Activated naive CD8-positive, alpha-beta T cell treated with anti-CD3 and anti-CD28 coated beads for 36 hours (primary cell): ENCODE results near the gene LCN12. TPM values are rescaled to one million over a fixed set of nuclear protein-coding genes. Genes with fewer than 3 reads are reported as not detected.

ENCODE experiments used
- DNase-seq: peaks from one replicate; pipeline ENCODE4 v3.0.0; 2021
- H3K27ac Mint-ChIP-seq: one replicate; pipeline ENCODE4 v1.8.0; 2022; ENCODE audit warnings: mild to moderate bottlenecking, moderate library complexity, mixed read lengths
- H3K27me3 Mint-ChIP-seq: one replicate; pipeline ENCODE4 v1.8.0; 2022; ENCODE audit warnings: mild to moderate bottlenecking, mixed read lengths
- H3K36me3 Mint-ChIP-seq: one replicate; pipeline ENCODE4 v1.8.0; 2021; ENCODE audit warnings: mild to moderate bottlenecking, mixed read lengths
- H3K4me1 Mint-ChIP-seq: one replicate; pipeline ENCODE4 v1.8.0; 2021; ENCODE audit warnings: mixed read lengths
- H3K4me3 Mint-ChIP-seq: one replicate; pipeline ENCODE4 v1.8.0; 2022; ENCODE audit warnings: mild to moderate bottlenecking, moderate library complexity, mixed read lengths
- H3K9me3 Mint-ChIP-seq: one replicate; pipeline ENCODE4 v1.8.0; 2022; ENCODE audit warnings: mixed read lengths
- total RNA-seq, 2 experiments: library from RNA; stranded (reverse); gene quantifications; one replicate each; pipeline ENCODE4 v1.2.3, GENCODE V29; 2021

LCN12 gene
- total RNA-seq, 2 experiments from 2014 or later = 0.84 to 1.2 TPM

GRCh38 chr9:136968333-136969127, 16.5 kb downstream of the LCN12 start:
- no peak overlapping the region for H3K27ac Mint-ChIP-seq
- H3K27me3 Mint-ChIP-seq = no peaks in the 10 kb centered on the region
- no peaks in the 10 kb centered on the region for H3K36me3 Mint-ChIP-seq

GRCh38 chr9:136969150-136969549, 17.1 kb downstream of the LCN12 start:
- Mint-ChIP-seq H3K27ac (no peak overlapping the region), H3K36me3 (no peaks in the 10 kb centered on the region), H3K9me3 (no peaks in the 10 kb centered on the region), H3K27me3 (no peaks in the 10 kb centered on the region), H3K4me3 (no peak overlapping the region), H3K4me1 (peaks cover 10% of the 10 kb centered on the region)
- DNase-seq = no peak

More at GRCh38 chr9:136968333-136969127, 16.5 kb downstream of the LCN12 start:
- Mint-ChIP-seq H3K9me3 (no peaks in the 10 kb centered on the region), H3K4me3 (no peak overlapping the region), H3K4me1 (peaks cover 10% of the 10 kb centered on the region)
- DNase-seq = no peak

GRCh38 chr9:136969774-136970173, 17.7 kb downstream of the LCN12 start:
- H3K27ac Mint-ChIP-seq = no peak overlapping the region
- no peaks in the 10 kb centered on the region for H3K27me3 Mint-ChIP-seq

GRCh38 chr9:136970361-136970760, 18.3 kb downstream of the LCN12 start:
- Mint-ChIP-seq H3K27me3 (no peaks in the 10 kb centered on the region), H3K9me3 (no peaks in the 10 kb centered on the region), H3K4me1 (peaks cover 13% of the 10 kb centered on the region), H3K27ac (no peak overlapping the region), H3K36me3 (no peaks in the 10 kb centered on the region), H3K4me3 (no peak overlapping the region)
- no peak for DNase-seq

More at GRCh38 chr9:136969774-136970173, 17.7 kb downstream of the LCN12 start:
- DNase-seq = no peak
- H3K9me3 Mint-ChIP-seq = no peaks in the 10 kb centered on the region
- H3K4me1 Mint-ChIP-seq = peaks cover 10% of the 10 kb centered on the region
- H3K4me3 Mint-ChIP-seq = no peak overlapping the region
- no peaks in the 10 kb centered on the region for H3K36me3 Mint-ChIP-seq

- Mint-ChIP-seq H3K27me3 (peaks cover 3% of the 10 kb centered on the region), H3K4me1 (peaks cover 10% of the 10 kb centered on the region), H3K9me3 (no peaks in the 10 kb centered on the region), H3K27ac (no peak overlapping the region), H3K4me3 (no peak overlapping the region), H3K36me3 (no peaks in the 10 kb centered on the region)
- no peak for DNase-seq
Observed at GRCh38 chr9:136971746-136972145, 19.7 kb downstream of the LCN12 start.

GRCh38 chr9:136972335-136972734, 20.3 kb downstream of the LCN12 start:
- Mint-ChIP-seq H3K27ac (no peak overlapping the region), H3K36me3 (no peaks in the 10 kb centered on the region), H3K9me3 (no peaks in the 10 kb centered on the region), H3K27me3 (peaks cover 3% of the 10 kb centered on the region), H3K4me1 (peaks cover 10% of the 10 kb centered on the region), H3K4me3 (no peak overlapping the region)
- DNase-seq = no peak

DNA sequence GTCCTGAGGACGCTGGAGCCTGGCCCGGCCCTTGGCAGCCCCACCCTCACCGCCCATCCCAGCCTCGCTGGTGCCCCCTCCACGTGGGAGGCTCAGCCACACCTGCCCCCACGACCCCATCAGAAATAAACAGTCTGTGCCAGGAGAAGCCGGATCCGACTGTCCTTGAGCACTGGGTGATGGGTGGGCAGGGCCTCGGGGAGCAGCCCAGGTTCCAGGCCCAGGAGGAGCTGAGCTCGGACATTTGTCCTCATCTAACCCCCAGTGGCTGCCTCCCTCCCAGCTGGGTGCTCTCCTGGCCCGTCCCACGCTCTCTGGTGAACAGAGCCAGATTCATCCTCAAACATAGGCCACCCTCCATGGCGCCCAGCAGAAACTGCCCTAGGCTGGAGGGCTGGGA, 20.7 kb downstream of the LCN12 start:
- no peak for DNase-seq
- Mint-ChIP-seq H3K4me3 (no peak overlapping the region), H3K9me3 (no peaks in the 10 kb centered on the region), H3K4me1 (peaks cover 10% of the 10 kb centered on the region), H3K27me3 (peaks cover 3% of the 10 kb centered on the region), H3K36me3 (no peaks in the 10 kb centered on the region), H3K27ac (no peak overlapping the region)

- peaks cover 3% of the 10 kb centered on the region for H3K27me3 Mint-ChIP-seq
- no peak overlapping the region for H3K27ac Mint-ChIP-seq
- H3K9me3 Mint-ChIP-seq = no peaks in the 10 kb centered on the region
- peaks cover 10% of the 10 kb centered on the region for H3K4me1 Mint-ChIP-seq
- no peaks in the 10 kb centered on the region for H3K36me3 Mint-ChIP-seq
- no peak for DNase-seq
- no peak overlapping the region for H3K4me3 Mint-ChIP-seq
Observed at GRCh38 chr9:136973618-136974617, 21.8 kb downstream of the LCN12 start.

- peaks cover 3% of the 10 kb centered on the region for H3K27me3 Mint-ChIP-seq
- peaks cover 10% of the 10 kb centered on the region for H3K4me1 Mint-ChIP-seq
- no peaks in the 10 kb centered on the region for H3K9me3 Mint-ChIP-seq
- H3K36me3 Mint-ChIP-seq = no peaks in the 10 kb centered on the region
- no peak overlapping the region for H3K4me3 Mint-ChIP-seq
- DNase-seq = no peak
- H3K27ac Mint-ChIP-seq = no peak overlapping the region
Observed at GRCh38 chr9:136974817-136975535, 22.9 kb downstream of the LCN12 start.

GRCh38 chr9:136975644-136976043, 23.6 kb downstream of the LCN12 start:
- Mint-ChIP-seq H3K27ac (no peak overlapping the region), H3K27me3 (peaks cover 3% of the 10 kb centered on the region), H3K4me3 (no peak overlapping the region)

GRCh38 chr9:136977223-136977622, 25.1 kb downstream of the LCN12 start, which contains the start of gene PTGDS:
Gene PTGDS, plus strand, starts transcription at chr9:136977504. Its CDS starts 75 bp downstream, at chr9:136977579.
- no peak within 1 kb of the TSS for H3K4me3 Mint-ChIP-seq

More at GRCh38 chr9:136975644-136976043, 23.6 kb downstream of the LCN12 start:
- H3K36me3 Mint-ChIP-seq = no peaks in the 10 kb centered on the region
- no peaks in the 10 kb centered on the region for H3K9me3 Mint-ChIP-seq
- DNase-seq = peak; percentile 41
- peaks cover 10% of the 10 kb centered on the region for H3K4me1 Mint-ChIP-seq

GRCh38 chr9:136977649-136978072, 25.6 kb downstream of the LCN12 start:
- no peaks in the 10 kb centered on the region for H3K36me3 Mint-ChIP-seq
- H3K27me3 Mint-ChIP-seq = peaks cover 3% of the 10 kb centered on the region
- H3K4me1 Mint-ChIP-seq = peaks cover 10% of the 10 kb centered on the region

More at GRCh38 chr9:136977223-136977622, 25.1 kb downstream of the LCN12 start, which contains the start of gene PTGDS:
- Mint-ChIP-seq H3K36me3 (no peaks in the 10 kb centered on the region), H3K27ac (no peak within 1 kb of the TSS), H3K27me3 (peaks cover 3% of the 10 kb centered on the region), H3K4me1 (peaks cover 10% of the 10 kb centered on the region), H3K9me3 (no peaks in the 10 kb centered on the region)
- no peak for DNase-seq

DNA sequence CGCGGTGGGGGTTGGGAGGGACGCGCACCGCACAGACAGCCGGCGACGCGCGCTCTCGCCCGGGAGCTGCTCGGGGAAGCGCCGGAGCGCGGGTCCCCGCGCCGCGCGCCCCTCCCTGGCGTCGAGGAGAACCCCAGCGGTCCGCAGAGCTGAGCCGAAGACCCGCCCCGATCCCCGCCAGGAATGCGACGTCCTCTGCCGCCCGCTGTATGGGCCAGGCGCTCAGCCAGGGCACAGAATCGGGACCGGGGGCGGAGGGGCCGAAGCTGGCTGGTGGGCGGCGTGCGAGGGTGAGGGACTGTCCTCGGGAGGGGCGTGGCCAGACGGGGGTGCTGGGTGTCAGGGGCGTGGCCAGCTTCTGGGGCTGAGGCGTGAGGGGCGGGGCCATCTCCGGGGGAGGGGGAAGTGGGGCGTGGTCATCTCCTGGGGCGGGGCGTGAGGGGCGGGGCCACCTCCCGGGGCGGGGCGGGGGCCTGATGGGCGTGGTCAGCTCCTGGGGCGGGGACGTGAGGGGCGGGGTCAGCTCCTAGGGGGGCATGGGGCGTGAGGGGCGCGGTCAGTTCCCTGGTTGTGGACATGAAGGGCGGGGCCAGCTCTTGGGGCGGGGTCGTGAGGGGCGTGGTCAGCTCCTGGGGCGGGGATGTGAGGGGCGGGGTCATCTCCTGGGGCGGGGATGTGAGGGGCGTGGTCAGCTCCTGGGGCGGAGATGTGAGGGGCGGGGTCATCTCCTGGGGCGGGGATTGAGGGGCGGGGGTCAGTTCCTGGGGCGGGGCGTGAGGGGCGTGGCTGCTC, 26.2 kb downstream of the LCN12 start:
- Mint-ChIP-seq H3K27me3 (peaks cover 8% of the 10 kb centered on the region), H3K9me3 (no peaks in the 10 kb centered on the region), H3K4me3 (no peak overlapping the region), H3K27ac (no peak overlapping the region), H3K36me3 (no peaks in the 10 kb centered on the region), H3K4me1 (peaks cover 10% of the 10 kb centered on the region)
- peak; percentile 73 for DNase-seq

More at GRCh38 chr9:136977649-136978072, 25.6 kb downstream of the LCN12 start:
- no peak for DNase-seq
- Mint-ChIP-seq H3K9me3 (no peaks in the 10 kb centered on the region), H3K27ac (no peak overlapping the region), H3K4me3 (no peak overlapping the region)
